Heart left ventricle (tissue), 16 donors: ENCODE data around the gene TBCD. TPM values are rescaled to one million over a fixed set of nuclear protein-coding genes. Genes with fewer than 3 reads are reported as not detected.

ENCODE experiments used
- ATAC-seq, 4 donors: fragments of 200-7000 bp; cut with Tn5 transposase; one replicate each; pipeline ENCODE4 v1.9.1; 2020 to 2022; ENCODE audit warnings: moderate library complexity in 4 of 4, mild to moderate bottlenecking in 3 of 4, moderate number of reproducible peaks in 1 of 4
- DNase-seq, 5 donors: peaks; one replicate each; pipeline ENCODE4 v3.0.0-alpha.2; 2020
- H3K27ac ChIP-seq, 12 donors: fragments of 200-600 bp; sonication (generic) in 4 of 12; one replicate each; pipeline versions ENCODE4 v1.5.0 to v1.8.0; 2016 to 2022; ENCODE audit warnings: mild to moderate bottlenecking in 2 of 12
- H3K27me3 ChIP-seq, 9 donors: fragments of 200-600 bp; sonication (generic) in 2 of 9; one replicate each; pipeline versions ENCODE4 v1.5.1 to v1.8.0; 2016 to 2022; ENCODE audit warnings: mild to moderate bottlenecking in 3 of 9
- H3K36me3 ChIP-seq, 9 donors: fragments of 200-600 bp; sonication (generic) in 2 of 9; one replicate each; pipeline versions ENCODE4 v1.5.0 to v1.8.0; 2018 to 2022; ENCODE audit warnings: mild to moderate bottlenecking in 2 of 9
- H3K4me1 ChIP-seq, 12 donors: fragments of 200-600 bp; sonication (generic) in 4 of 12; one replicate each; pipeline versions ENCODE4 v1.5.0 to v1.8.0; 2016 to 2022; ENCODE audit warnings: mild to moderate bottlenecking in 3 of 12
- H3K4me3 ChIP-seq, 12 donors: fragments of 200-600 bp; sonication (generic) in 4 of 12; one replicate each; pipeline versions ENCODE4 v1.5.0 to v1.8.0; 2017 to 2022; ENCODE audit warnings: mild to moderate bottlenecking in 9 of 12, moderate library complexity in 4 of 12
- H3K9me3 ChIP-seq, 12 donors: fragments of 200-600 bp; sonication (generic) in 4 of 12; one replicate each; pipeline versions ENCODE4 v1.5.0 to v1.8.0; 2016 to 2022; ENCODE audit warnings: mild to moderate bottlenecking in 1 of 12
- CTCF ChIP-seq, 12 donors: fragments of 200-600 bp; sonication (generic) in 4 of 12; IDR thresholded peaks; one replicate each; pipeline versions ENCODE4 v1.5.0 to v1.8.0; 2018 to 2022; ENCODE audit warnings: antibody characterized with exemption in 12 of 12, mild to moderate bottlenecking in 5 of 12
- POLR2A ChIP-seq, 2 donors: fragments of 450-650 bp; IDR thresholded peaks; one replicate each; pipeline ENCODE4 v1.6.1; 2017; ENCODE audit warnings: antibody characterized with exemption in 2 of 2, mild to moderate bottlenecking in 2 of 2, moderate library complexity in 2 of 2
- WGBS, 4 donors: extraction: QIAGEN DNeasy Blood & Tissue Kit in 2 of 4; methylation state at CpG; one replicate each; pipeline versions ENCODE4 v1.1.5 to v1.1.7; 2013 to 2018; 5-methylcytosine and 5-hydroxymethylcytosine counted together
- intact Hi-C, 10 donors: fragments of 100-400 bp; cut with DNase I; formaldehyde crosslinking; loops; one replicate each; pipeline versions ENCODE4 v1.11.1 to v1.14.2; 2022
- polyA plus RNA-seq, 2 donors: library from polyadenylated mRNA; stranded (reverse); fragments of 200-250 nt; gene quantifications; one replicate each; pipeline ENCODE4 v1.2.3, GENCODE V29; 2013
- total RNA-seq, 9 donors: library from RNA; depleted of rRNA in 2 of 9; stranded (reverse); fragments of >200 nt in 2 of 9; fragmentation: NEBNext Ultra II Directional in 3 of 9; extraction: Animal tissue kit (Norgen Biotek cat#: 25700) in 3 of 9; gene quantifications; one replicate each; pipeline versions ENCODE4 v1.1.0 to v1.2.4, GENCODE V29; 2016 to 2023
- donor health status: ischemic (EF 13 %, LVEDD 7.1; RV severe dilation, severe dysfunction).
- donor health status: healthy with polysubstance abuse.
- donor health status: DM: no; HTN: yes; CAD: no.
- donor health status: DM: no; HTN: no; CAD: no.
- donor health status: ischemic (EF 25% LVEDD 6.9; RV normal size, moderate dysfunction).
- donor health status: ischemic (EF 25% LVEDD 5.7; RV mildly dilated, moderate dysfunction).
- donor health status: healthy.
- donor health status: DM: yes; HTN: yes; CAD: no.
- donor health status: ischemic (EF 35%, LVEDD 5.7; RV mildly dilated, moderate dysfunction).
- donor health status: nonischemic (EF 11% LVEDD 7.7; RV severe dilation, severe dysfunction).
- donor health status: DM: yes; HTN: yes; CAD: no.
- donor health status: PGD.
- donor health status: ischemic (EF 29% LVEDD 5.4; RV normal size, mild dysfunction).
- donor health status: nonischemic (EF 23%, LVEDD 6.1; RV moderate dilation, normal function).

TBCD gene
- total and polyA plus RNA-seq, 11 donors: 36.9 to 98.4 (median 58.5) TPM

- Histone ChIP-seq H3K9me3 (no peaks in the 10 kb centered on the region), H3K4me1 (no peaks in the 10 kb centered on the region), H3K36me3 (no peaks in the 10 kb centered on the region), H3K4me3 (no peak overlapping the region), H3K27me3 (peaks cover 0 to 3% (median 0%) of the 10 kb centered on the region in 9 donors), H3K27ac (no peak overlapping the region)
- WGBS, 4 donors: 83 to 87% (median 86%) methylated on average over 22 to 25 of the region's 25 CpGs
- DNase-seq (no peak), ATAC-seq (no peak)
- intact Hi-C loops: no loop called here
- TF ChIP-seq CTCF (IDR thresholded peaks at IDR 0.05) (no peak), POLR2A (IDR thresholded peaks at IDR 0.05) (no peak)
Observed at GRCh38 chr17:82709676-82710498, 42.0 kb upstream of the TBCD start.

GRCh38 chr17:82710499-82711232, 41.2 kb upstream of the TBCD start:
- no peaks in the 10 kb centered on the region for H3K9me3 ChIP-seq
- TF ChIP-seq POLR2A (IDR thresholded peaks at IDR 0.05) (no peak), CTCF (IDR thresholded peaks at IDR 0.05) (no peak)
- no peak overlapping the region for H3K4me3 ChIP-seq
- peaks cover 0 to 3% (median 0%) of the 10 kb centered on the region in 9 donors for H3K27me3 ChIP-seq
- intact Hi-C loops: no loop called here
- 71 to 78% (median 73%) methylated on average over 23 to 29 of the region's 29 CpGs for WGBS, 4 donors
- no peaks in the 10 kb centered on the region for H3K36me3 ChIP-seq
- H3K27ac ChIP-seq: no peak overlapping the region
- H3K4me1 ChIP-seq: peaks cover 0 to 3% (median under 1%) of the 10 kb centered on the region in 12 donors
- ATAC-seq: no peak
- no peak for DNase-seq

- Histone ChIP-seq H3K36me3 (no peaks in the 10 kb centered on the region), H3K9me3 (no peaks in the 10 kb centered on the region), H3K4me1 (peaks cover 3 to 22% (median 15%) of the 10 kb centered on the region in 12 donors), H3K27me3 (peaks cover 0 to 3% (median 0%) of the 10 kb centered on the region in 9 donors), H3K4me3 (no peak overlapping the region), H3K27ac (no peak overlapping the region)
- ATAC-seq: no peak
- intact Hi-C loops: no loop called here
- 88 to 91% (median 90%) methylated on average over 22 to 35 of the region's 35 CpGs for WGBS, 4 donors
- no peak for DNase-seq
- TF ChIP-seq POLR2A (IDR thresholded peaks at IDR 0.05) (no peak), CTCF (IDR thresholded peaks at IDR 0.05) (no peak)
Observed at GRCh38 chr17:82713071-82713723, 38.7 kb upstream of the TBCD start.
